Lower lobe of right lung (tissue), 2 donors: ENCODE measurements around the gene OCIAD2. TPM values are rescaled to one million over a fixed set of nuclear protein-coding genes. Genes with fewer than 3 reads are reported as not detected.
"Not testable (repeated sequence)": the region's sequence is repeated elsewhere in the genome, so short reads cannot be mapped to it uniquely, and the experiment has no call there.

ENCODE experiments used
- ATAC-seq, 2 donors: fragments of 200-7000 bp; cut with Tn5 transposase; one replicate each; pipeline ENCODE4 v1.9.1; 2020 to 2022; ENCODE audit warnings: mild to moderate bottlenecking in 2 of 2, moderate library complexity in 2 of 2
- DNase-seq: peaks from one replicate; pipeline ENCODE4 v3.0.0-alpha.2; 2020
- H3K27ac ChIP-seq: fragments of 200-600 bp; one replicate; pipeline ENCODE4 v1.8.0; 2022
- H3K27me3 ChIP-seq: fragments of 200-600 bp; one replicate; pipeline ENCODE4 v1.8.0; 2022; ENCODE audit warnings: low read depth
- H3K36me3 ChIP-seq: fragments of 200-600 bp; one replicate; pipeline ENCODE4 v1.8.0; 2022; ENCODE audit warnings: mild to moderate bottlenecking
- H3K4me1 ChIP-seq: fragments of 200-600 bp; one replicate; pipeline ENCODE4 v1.8.0; 2022
- H3K4me3 ChIP-seq: fragments of 200-600 bp; one replicate; pipeline ENCODE4 v1.8.0; 2022; ENCODE audit warnings: mild to moderate bottlenecking
- H3K9me3 ChIP-seq: fragments of 200-600 bp; one replicate; pipeline ENCODE4 v1.8.0; 2022
- intact Hi-C: fragments of 100-400 bp; cut with DNase I; formaldehyde crosslinking; loops from one replicate; pipeline ENCODE4 v1.11.0; 2022
- total RNA-seq: library from RNA; stranded (reverse); fragmentation: NEBNext Ultra II Directional; extraction: Animal tissue kit (Norgen Biotek cat#: 25700); gene quantifications from one replicate; pipeline ENCODE4 v1.2.1, GENCODE V29; 2021
- TF ChIP-seq, protein P1 (sequence below): fragments of 200-600 bp; IDR thresholded peaks from one replicate; pipeline ENCODE4 v1.8.0; 2022; ENCODE audit warnings: antibody characterized with exemption, mild to moderate bottlenecking
- donor health status: DM: no; HTN: yes; CAD: no; lungs with severe emphysema.

OCIAD2 gene
- total RNA-seq, 1 donor from 2014 or later: 29.2 TPM

DNA sequence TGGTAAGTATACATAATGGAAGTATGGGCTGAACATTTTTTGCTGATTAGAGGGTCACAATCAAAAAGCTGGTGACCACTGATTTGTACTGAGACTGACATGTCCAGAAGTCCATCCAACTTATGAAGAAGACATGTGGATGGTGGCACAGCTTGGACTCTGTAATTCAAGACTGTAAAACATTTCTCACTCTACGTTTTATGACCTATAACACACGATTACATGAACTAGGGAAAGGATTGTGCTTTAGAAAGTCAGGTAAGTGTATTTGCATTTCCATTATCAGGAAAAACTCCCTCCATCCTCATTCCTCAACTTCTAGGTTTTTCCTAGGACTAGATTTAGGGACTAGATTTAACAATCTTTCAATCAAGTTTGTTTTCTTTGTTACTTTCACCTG lies 30.5 kb upstream of the OCIAD2 start:
- no peaks in the 10 kb centered on the region for H3K4me1 ChIP-seq
- ATAC-seq (no peak), DNase-seq (no peak)
- peaks cover 5% of the 10 kb centered on the region for H3K9me3 ChIP-seq
- H3K4me3 ChIP-seq: no peak overlapping the region
- no peak overlapping the region for H3K27ac ChIP-seq
- intact Hi-C loops: no loop called here
- H3K36me3 ChIP-seq: no peaks in the 10 kb centered on the region
- H3K27me3 ChIP-seq: no peaks in the 10 kb centered on the region
- TF ChIP-seq, protein P1, sequence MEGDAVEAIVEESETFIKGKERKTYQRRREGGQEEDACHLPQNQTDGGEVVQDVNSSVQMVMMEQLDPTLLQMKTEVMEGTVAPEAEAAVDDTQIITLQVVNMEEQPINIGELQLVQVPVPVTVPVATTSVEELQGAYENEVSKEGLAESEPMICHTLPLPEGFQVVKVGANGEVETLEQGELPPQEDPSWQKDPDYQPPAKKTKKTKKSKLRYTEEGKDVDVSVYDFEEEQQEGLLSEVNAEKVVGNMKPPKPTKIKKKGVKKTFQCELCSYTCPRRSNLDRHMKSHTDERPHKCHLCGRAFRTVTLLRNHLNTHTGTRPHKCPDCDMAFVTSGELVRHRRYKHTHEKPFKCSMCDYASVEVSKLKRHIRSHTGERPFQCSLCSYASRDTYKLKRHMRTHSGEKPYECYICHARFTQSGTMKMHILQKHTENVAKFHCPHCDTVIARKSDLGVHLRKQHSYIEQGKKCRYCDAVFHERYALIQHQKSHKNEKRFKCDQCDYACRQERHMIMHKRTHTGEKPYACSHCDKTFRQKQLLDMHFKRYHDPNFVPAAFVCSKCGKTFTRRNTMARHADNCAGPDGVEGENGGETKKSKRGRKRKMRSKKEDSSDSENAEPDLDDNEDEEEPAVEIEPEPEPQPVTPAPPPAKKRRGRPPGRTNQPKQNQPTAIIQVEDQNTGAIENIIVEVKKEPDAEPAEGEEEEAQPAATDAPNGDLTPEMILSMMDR: no peak

GRCh38 chr4:48931459-48931858 lies 24.9 kb upstream of the OCIAD2 start:
- Histone ChIP-seq H3K4me1 (no peaks in the 10 kb centered on the region), H3K27ac (no peak overlapping the region), H3K36me3 (no peaks in the 10 kb centered on the region), H3K9me3 (no peaks in the 10 kb centered on the region), H3K4me3 (no peak overlapping the region), H3K27me3 (no peaks in the 10 kb centered on the region)
- TF ChIP-seq, protein P1: no peak
- no peak for ATAC-seq
- no peak for DNase-seq
- intact Hi-C loops: no loop called here

- DNase-seq (no peak), ATAC-seq (no peak)
- H3K27me3 ChIP-seq: no peaks in the 10 kb centered on the region
- no peak overlapping the region for H3K27ac ChIP-seq
- intact Hi-C loops: no loop called here
- no peaks in the 10 kb centered on the region for H3K9me3 ChIP-seq
- no peak overlapping the region for H3K4me3 ChIP-seq
- H3K4me1 ChIP-seq: no peaks in the 10 kb centered on the region
- no peaks in the 10 kb centered on the region for H3K36me3 ChIP-seq
- TF ChIP-seq, protein P1: no peak
Measured at GRCh38 chr4:48930654-48931053, 24.1 kb upstream of the OCIAD2 start.

- TF ChIP-seq, protein P1: no peak
- H3K4me1 ChIP-seq: no peaks in the 10 kb centered on the region
- H3K36me3 ChIP-seq: no peaks in the 10 kb centered on the region
- ATAC-seq (no peak), DNase-seq (no peak)
- intact Hi-C loops: no loop called here
- no peaks in the 10 kb centered on the region for H3K9me3 ChIP-seq
- no peak overlapping the region for H3K27ac ChIP-seq
- no peaks in the 10 kb centered on the region for H3K27me3 ChIP-seq
- no peak overlapping the region for H3K4me3 ChIP-seq
Measured at GRCh38 chr4:48924416-48924815, 17.8 kb upstream of the OCIAD2 start.

GRCh38 chr4:48923065-48923464 lies 16.5 kb upstream of the OCIAD2 start:
- DNase-seq, intact Hi-C loops, ATAC-seq, H3K27me3 ChIP-seq, H3K4me3 ChIP-seq, H3K27ac ChIP-seq, H3K4me1 ChIP-seq, H3K36me3 ChIP-seq, H3K9me3 ChIP-seq: not testable (repeated sequence)

DNA sequence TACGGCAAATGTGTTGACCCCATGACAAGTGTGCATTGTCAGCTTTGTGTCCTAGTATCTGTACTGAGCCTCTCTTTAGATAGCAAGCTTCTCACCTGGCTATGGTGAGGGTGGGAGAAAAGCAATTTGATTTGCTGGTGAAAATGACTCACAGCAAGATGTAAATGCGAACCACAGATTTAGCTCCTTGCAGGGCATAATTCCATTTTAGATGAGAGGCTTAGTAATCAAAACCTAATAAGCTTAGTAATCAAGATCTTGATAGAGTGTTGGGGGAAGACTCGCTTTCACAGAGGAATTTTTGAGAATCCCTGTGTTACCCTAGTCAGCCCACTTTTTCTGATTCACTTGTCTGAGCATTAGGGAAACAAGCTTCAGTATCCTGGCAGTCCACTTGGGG lies 7.7 kb upstream of the OCIAD2 start:
- DNase-seq (no peak), ATAC-seq (no peak)
- H3K27me3 ChIP-seq: no peaks in the 10 kb centered on the region
- no peaks in the 10 kb centered on the region for H3K36me3 ChIP-seq
- TF ChIP-seq, protein P1: no peak
- intact Hi-C loops: no loop called here
- no peaks in the 10 kb centered on the region for H3K4me1 ChIP-seq
- no peak overlapping the region for H3K27ac ChIP-seq
- H3K9me3 ChIP-seq: no peaks in the 10 kb centered on the region
- no peak overlapping the region for H3K4me3 ChIP-seq
